Activated effector memory CD4-positive, alpha-beta T cell treated with anti-CD3 and anti-CD28 coated beads, Interleukin-2, amount 50 U/mL, for 16 hours (primary cell): Measurements from ENCODE around the gene ELFN1.
"Not testable (repeated sequence)": the region's sequence is repeated elsewhere in the genome, so short reads cannot be mapped to it uniquely, and the experiment has no call there.

Source experiments
- DNase-seq: peaks from one replicate; pipeline ENCODE4 v3.0.0-alpha.2; 2020

ELFN1 gene

GRCh38 chr7:1713502-1714484 lies 43.7 kb downstream of the ELFN1 start:
- no peak for DNase-seq

GRCh38 chr7:1714583-1715330 lies 44.7 kb downstream of the ELFN1 start:
- no peak for DNase-seq

DNA sequence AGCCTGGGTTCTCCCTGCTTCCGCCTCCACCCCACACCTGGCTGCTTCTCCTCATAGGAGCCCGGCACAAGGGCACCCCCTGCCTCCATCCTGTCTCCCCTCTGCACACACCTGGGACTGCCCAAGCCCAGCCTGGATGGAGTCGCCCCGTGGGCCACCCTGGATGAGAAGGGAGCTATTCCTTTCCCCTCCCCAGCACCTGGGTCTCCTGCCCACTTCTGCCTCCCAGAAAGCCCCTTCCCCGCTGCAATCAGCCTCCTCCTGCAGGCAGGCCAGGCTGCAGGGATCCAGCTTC lies 45.2 kb downstream of the ELFN1 start:
- no peak for DNase-seq

DNA sequence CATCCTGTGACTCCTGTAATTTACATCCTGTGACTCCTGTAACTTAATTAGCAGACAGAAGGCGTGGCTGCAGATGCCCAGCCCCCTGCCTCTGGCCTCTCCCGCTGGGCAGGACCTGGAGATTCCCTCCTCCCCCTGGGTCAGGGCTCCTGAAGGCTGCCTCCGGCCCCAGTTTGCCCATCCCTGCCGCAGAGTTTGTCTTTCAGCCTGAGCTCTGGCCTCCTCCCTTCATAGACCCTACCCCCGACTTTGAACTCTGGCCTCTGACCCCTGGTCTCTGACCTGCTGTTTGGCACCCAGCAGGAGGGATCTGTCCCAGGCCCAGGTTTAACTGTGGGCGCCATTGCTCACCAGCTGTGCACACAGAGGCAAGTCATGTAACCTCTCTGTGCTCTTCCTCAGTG lies 45.6 kb downstream of the ELFN1 start:
- no peak for DNase-seq

- no peak for DNase-seq
These were observed 46.4 kb downstream of the ELFN1 start for GRCh38 chr7:1716263-1717094.

- DNase-seq, result no peak
These were observed 47.0 kb downstream of the ELFN1 start for GRCh38 chr7:1717095-1717483.

DNA sequence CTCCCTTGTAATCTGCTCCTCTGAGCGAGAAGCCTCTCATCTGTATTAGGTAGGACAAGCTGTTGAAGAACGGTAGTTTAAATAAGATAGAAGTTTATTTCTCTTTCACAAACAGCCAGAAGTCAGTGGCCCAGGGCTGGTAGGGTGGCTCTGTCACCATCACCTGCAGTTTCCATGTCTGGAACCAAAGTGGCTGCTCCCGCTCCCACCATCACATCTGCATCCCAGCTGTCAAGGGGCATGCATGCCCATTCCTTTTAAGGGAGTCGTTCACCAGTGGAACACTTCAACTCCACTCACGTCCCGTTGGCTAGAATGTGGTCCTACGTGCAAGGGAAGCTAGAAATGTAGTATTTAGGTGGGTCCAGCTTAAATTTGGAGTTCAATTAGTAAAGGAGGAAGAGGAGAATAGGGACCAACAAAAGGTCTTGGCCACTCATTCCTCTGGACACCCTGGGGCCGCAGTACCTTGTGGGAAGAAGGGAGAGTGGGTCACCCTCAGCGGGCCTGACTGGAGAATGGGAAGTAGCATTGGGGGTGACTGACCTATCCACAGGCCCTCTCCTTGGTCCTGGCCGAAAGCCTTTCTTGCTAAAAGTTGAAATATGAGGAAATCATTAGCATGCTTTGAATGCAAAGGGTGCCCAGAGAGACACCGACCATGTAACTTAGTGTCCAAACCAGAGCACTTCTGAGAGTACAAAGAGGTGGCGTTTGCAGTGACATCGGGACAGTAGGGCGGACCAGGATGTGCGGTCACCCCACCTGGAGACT lies 48.0 kb downstream of the ELFN1 start:
- no peak for DNase-seq

- not testable (repeated sequence) for DNase-seq
These were observed 48.8 kb downstream of the ELFN1 start for GRCh38 chr7:1718850-1719249.

- not testable (repeated sequence) for DNase-seq
These were observed 49.2 kb downstream of the ELFN1 start for GRCh38 chr7:1719256-1719655.

GRCh38 chr7:1719913-1720312 lies 49.8 kb downstream of the ELFN1 start:
- DNase-seq, result no peak

- DNase-seq, result no peak
These were observed 50.2 kb downstream of the ELFN1 start for GRCh38 chr7:1720326-1720725.

GRCh38 chr7:1721047-1721690 lies 51.1 kb downstream of the ELFN1 start:
- no peak for DNase-seq

DNA sequence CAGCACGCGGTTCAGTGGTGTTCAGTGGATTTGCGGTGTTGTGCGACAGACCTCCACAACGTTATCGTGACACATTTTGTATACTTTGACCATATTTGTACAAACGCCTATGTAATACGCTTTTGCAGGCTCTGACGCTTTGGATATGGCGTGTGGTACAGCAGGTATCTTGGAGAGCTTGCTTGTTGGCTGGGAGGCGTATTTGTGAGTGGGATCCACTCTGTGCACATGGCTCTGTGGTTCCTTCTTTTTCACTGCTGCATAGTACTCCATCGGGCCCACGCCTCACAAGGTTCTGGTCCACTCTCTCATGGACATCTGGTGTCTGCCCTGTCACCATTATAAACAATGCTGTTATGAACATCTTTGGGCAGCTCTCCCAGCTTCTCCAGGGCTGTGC lies 53.2 kb downstream of the ELFN1 start:
- no peak for DNase-seq

DNA sequence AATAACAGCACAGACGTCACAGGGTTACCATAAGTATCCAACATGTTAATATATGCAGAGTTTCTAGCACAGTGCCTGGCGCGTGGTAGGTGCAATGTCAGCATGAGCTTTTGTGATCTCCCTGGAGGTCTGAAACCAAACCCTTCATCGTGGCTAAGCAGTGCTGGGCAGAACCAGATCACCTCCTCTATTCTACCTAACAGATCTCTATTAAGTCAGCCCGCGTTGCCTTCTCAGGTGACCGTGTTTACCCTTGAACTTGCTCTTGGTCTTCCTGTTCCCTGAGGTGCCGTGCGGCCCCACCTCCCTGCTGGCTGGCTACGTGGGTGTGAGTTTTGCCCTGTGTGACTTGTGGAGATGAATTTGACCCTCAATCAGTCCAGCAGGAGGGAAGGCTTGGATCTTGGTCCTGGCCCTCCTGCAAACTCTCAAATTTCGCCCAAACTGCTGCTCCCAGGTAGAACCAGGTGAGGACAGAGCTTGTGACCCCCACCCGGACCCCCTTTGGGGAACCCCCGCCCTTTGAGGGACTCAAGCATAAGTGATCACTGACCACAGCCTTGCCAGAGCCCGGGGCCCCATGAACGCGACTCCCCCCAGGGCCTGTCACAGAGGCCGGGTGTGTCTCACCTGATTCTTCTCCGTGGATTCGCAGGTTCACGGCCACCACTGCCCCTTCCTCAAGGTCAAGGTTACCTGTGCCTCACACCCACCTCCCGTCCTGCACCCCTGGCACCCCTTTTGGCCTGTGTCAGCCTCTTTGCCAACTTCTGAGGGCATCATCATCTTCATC lies 54.2 kb downstream of the ELFN1 start:
- no peak for DNase-seq

DNA sequence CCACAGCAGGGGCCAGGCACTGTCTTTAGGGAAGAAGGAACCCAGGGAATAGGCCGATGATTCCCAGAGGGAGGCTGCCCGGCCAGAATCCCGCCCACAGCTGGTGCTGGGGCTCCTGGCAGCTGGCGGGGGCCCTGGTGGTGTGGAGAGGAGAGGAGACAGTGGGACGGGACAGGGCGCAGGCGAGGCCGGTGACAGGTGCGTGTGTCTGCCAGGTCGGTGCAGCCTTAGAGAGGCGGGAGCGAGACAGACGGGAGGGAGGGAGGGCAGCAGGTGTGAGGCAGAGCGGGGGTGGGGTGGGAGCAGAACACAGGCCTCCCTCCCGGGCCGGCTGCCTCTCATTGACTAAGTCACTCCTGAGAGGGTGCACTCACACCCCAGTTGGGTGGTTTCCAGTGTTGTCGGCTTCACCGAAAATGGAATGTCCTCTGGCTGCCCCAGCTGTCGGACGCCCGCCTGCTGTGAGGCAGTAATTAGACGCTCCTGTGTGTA lies 55.2 kb downstream of the ELFN1 start:
- no peak for DNase-seq

GRCh38 chr7:1725766-1726630 lies 55.9 kb downstream of the ELFN1 start:
- no peak for DNase-seq

- no peak for DNase-seq
These were observed 57.0 kb downstream of the ELFN1 start for GRCh38 chr7:1727079-1727478.

- DNase-seq, result no peak
These were observed 57.9 kb downstream of the ELFN1 start for GRCh38 chr7:1727812-1728570.

- DNase-seq, result no peak
These were observed 59.1 kb downstream of the ELFN1 start for GRCh38 chr7:1729183-1729582.
